ACHN (cell line): Measurements from ENCODE around the gene TM4SF4.

ENCODE experiments used
- DNase-seq: peaks from one replicate; pipeline ENCODE4 v3.0.0-alpha.2; 2015
- in situ Hi-C: cut with HindIII; loops from 2 replicates; pipeline ENCODE4 v1.10.0; 2017; ENCODE audit warnings: low sequenced_read_pairs, low pct_ligation_motif_present, low pct_unique_long_range_greater_than_20kb

Gene TM4SF4

DNA sequence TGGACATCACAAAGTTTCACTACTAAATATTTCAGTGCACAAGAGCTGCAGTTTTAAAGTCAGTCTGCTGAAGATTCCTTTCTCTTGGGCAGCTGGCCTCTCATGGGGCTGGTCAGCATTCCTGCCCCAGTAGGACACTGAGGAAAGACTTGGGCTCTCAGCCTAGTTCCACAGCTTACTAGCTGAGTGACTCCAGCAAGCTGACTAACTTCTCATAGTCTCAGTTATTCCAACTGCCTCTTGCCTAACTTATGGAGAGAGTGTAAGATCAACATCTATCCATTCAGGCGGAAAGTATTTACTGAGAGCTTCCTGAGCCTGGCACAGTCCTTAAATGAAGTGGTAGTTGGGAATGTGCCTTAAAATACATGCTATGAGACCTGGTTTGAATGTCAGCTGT is 27.0 kb downstream of the TM4SF4 start:
- in situ Hi-C loops, result loop anchor here (25.0 kb wide), 1 partner anchor 236 kb away; no protein-coding TSS in a partner anchor
- peak; percentile 57 for DNase-seq

DNA sequence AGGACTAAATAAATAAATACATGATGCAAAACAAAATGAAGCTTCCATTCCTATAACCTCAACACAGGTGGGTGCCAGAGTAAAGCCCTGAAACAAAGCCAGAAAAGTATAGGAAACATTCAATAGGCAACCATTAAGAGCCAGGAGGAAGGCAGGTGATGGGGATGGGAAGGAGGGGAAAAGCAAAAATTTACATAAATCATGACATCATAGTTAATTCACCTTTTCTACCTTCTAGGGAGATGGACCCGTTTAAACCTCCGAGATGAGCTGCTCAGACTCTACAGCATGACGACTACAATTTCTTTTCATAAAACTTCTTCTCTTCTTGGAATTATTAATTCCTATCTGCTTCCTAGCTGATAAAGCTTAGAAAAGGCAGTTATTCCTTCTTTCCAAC is 27.9 kb downstream of the TM4SF4 start:
- in situ Hi-C loops, result loop anchor here (25.0 kb wide), 1 partner anchor 235 kb away; no protein-coding TSS in a partner anchor
- DNase-seq, result no peak

DNA sequence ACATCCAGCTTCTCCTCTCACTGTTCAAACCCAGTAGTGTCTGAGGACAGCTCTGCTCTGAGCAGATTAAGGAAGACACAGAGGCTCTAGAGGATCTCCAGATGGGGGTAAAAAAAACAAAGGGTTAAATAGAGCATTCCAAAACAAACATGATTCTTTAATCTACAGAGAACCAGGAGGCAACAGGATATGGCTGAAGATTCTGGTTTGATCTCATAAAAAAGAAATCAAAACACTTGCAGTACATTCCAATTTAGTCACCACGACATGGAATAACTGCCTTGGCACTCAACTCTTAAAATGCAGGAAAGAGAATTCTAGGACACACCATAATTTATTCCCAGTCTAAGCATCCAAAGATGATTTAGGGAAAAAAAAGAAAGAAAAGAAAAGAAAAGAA is 32.0 kb downstream of the TM4SF4 start:
- in situ Hi-C loops, result loop anchor here (25.0 kb wide), 1 partner anchor 231 kb away; no protein-coding TSS in a partner anchor
- no peak for DNase-seq

GRCh38 chr3:149506965-149507364 is 32.5 kb downstream of the TM4SF4 start:
- no peak for DNase-seq
- in situ Hi-C loops, result loop anchor here (25.0 kb wide), 1 partner anchor 230 kb away; no protein-coding TSS in a partner anchor

- in situ Hi-C loops, result loop anchor here (25.0 kb wide), 1 partner anchor 230 kb away; no protein-coding TSS in a partner anchor
- no peak for DNase-seq
These were observed 33.2 kb downstream of the TM4SF4 start for GRCh38 chr3:149507491-149508324.

GRCh38 chr3:149509526-149509925 is 35.0 kb downstream of the TM4SF4 start:
- no peak for DNase-seq
- in situ Hi-C loops, result loop anchor here (25.0 kb wide), 1 partner anchor 228 kb away; no protein-coding TSS in a partner anchor

DNA sequence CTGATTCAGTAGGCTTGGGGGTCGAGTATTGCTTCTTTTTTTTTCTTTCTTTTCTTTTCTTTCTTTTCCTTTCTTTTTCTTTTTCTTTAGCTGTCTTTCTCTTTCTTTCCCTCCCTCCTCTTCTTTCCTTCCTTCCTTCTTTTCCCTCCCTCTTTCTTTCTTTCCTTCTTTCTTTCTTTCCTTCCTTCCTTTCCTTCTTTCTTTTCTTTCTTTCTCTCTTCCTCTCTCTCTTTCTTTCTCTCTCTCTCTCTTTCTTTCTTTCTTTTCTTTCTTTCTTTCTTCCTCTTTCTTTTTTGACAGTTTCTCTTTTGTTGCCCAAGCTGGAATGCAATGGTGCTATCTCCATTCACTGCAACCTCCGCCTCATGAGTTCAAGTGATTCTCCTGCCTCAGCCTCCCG is 36.0 kb downstream of the TM4SF4 start:
- in situ Hi-C loops, result loop anchor here (25.0 kb wide), 1 partner anchor 227 kb away; no protein-coding TSS in a partner anchor
- no peak for DNase-seq

DNA sequence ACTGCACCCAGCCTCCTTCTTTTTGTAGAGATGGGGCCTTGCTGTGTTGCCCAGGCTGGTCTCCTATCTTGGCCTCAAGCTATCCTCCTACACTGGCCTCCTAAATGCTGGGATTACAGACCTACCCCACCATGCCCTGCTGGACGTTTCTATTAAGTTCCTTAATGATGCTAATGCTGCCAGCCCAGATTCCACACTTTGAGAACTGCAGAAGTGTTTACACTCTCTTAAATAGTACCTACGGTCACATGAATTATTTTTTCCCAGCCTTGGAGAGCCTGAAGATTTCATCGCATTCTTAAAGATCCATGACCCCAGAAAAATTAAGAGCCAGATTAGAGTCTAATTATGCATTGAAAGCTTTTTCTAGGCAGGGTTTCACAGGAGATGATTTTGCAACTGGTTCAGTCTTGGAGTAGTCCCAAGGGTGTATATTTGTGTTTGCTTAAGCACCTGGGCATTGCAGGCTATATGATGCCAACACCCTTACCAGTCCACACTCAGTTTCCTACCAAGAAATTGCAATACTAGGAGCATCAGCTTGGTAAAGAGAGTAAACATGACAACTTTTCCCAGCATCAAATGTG is 36.6 kb downstream of the TM4SF4 start:
- no peak for DNase-seq
- in situ Hi-C loops, result loop anchor here (25.0 kb wide), 1 partner anchor 226 kb away; no protein-coding TSS in a partner anchor

DNA sequence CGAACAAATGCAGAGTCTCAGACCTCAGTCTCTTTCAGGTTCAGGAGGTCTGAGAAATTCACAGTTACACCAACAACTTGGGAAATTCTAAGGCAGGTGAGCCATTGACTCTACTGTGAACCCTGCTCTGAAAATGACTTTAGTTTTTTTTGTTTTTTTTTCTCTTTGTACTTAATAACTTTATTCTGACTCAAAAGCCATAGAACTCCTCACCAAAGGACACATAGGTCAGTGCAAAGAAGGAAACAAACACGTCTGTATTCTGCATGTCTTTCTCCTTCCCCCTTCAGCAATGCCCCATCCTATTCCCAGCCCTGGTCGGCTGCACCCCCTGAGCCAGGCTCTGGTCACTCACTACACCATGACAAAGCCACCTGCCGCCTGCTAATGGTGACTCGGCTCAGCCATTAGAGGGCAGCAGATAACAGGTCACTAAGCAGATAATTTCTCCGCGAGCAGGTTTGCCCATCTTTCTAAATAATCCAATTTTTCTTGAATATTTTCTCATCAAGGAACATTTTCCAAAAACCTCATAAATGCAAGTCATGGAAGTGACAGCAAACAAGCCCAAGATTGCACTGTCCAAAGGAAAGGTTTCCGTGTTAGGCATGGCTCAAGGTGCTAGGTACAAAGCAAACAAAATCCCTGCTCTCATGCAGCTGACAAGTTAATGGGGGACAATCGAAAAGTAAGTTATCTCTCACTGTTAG is 37.7 kb downstream of the TM4SF4 start:
- in situ Hi-C loops, result loop anchor here (25.0 kb wide), 1 partner anchor 225 kb away; no protein-coding TSS in a partner anchor
- peak; percentile 66 for DNase-seq

- DNase-seq, result no peak
- in situ Hi-C loops, result loop anchor here (25.0 kb wide), 1 partner anchor 223 kb away; no protein-coding TSS in a partner anchor
These were observed 40.0 kb downstream of the TM4SF4 start for GRCh38 chr3:149514471-149514870.

GRCh38 chr3:149515249-149515648 is 40.8 kb downstream of the TM4SF4 start:
- in situ Hi-C loops, result loop anchor here (25.0 kb wide), 1 partner anchor 222 kb away; no protein-coding TSS in a partner anchor
- no peak for DNase-seq

- DNase-seq, result no peak
- in situ Hi-C loops, result loop anchor here (25.0 kb wide), 1 partner anchor 220 kb away; no protein-coding TSS in a partner anchor
These were observed 42.4 kb downstream of the TM4SF4 start for GRCh38 chr3:149516920-149517319.

GRCh38 chr3:149519912-149520311 is 45.4 kb downstream of the TM4SF4 start:
- no peak for DNase-seq
- in situ Hi-C loops, result loop anchor here (25.0 kb wide), 1 partner anchor 217 kb away; no protein-coding TSS in a partner anchor

DNA sequence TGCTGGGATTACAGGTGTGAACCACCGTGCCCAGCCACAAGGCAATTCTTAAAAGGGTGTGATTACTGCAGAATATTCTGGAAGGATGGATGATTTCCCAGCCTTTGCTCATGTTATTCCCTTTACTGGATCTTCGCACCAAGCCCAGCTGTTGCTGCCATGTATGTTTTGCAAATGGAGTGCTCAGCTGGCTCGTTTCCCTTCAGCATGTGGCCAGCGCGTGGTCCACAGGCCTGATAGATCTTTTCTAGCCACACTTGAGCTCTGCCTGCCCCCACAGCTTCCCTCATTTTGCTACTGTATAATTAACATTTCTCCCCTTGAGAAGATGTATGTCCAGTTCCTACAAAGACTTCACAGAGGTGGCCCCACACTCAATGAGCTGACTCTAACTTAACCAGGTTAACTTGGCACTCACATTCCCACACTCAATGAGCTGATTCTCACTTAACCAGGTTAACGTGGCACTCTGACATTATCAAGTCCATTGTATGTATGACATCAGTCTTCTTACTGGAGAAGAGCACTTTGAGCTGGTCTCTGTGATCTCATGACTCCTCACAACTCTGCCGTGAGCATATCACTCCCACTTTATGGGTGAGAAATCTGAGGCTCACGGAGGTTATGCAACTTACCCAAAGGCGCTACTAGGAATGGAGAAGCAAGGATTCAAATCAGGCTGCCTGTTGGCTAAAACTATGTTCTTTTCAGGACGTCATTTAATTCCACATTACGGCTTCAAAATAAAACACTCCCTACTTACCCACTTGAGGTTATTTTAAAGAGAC is 49.2 kb downstream of the TM4SF4 start:
- in situ Hi-C loops, result loop anchor here (25.0 kb wide), 1 partner anchor 214 kb away; no protein-coding TSS in a partner anchor
- DNase-seq, result no peak

- in situ Hi-C loops, result no loop called here
These were observed 53.2 kb downstream of the TM4SF4 start for GRCh38 chr3:149527531-149528339.

GRCh38 chr3:149528340-149528650 is 53.8 kb downstream of the TM4SF4 start:
- in situ Hi-C loops, result no loop called here
- no peak for DNase-seq

More at GRCh38 chr3:149527531-149528339, 53.2 kb downstream of the TM4SF4 start:
- DNase-seq, result no peak

DNA sequence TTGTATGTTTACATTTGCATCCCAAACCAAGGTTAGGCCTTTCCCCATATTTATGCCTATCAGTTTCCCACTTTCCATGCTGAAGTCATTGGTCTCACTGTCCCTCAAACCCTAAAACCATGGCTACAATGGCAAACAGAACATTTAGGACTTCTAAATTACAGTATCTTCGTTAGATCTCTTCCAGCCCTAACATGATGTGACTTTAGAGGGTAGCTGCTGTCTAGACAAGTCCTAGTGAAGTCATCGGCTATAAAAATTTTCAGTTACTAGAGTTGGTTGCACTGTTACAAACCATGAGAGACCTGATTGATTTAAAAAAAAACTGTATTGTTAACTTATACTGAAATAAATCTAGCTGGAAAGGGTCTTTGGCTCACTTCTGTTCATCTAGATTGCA is 54.6 kb downstream of the TM4SF4 start:
- in situ Hi-C loops, result no loop called here
- DNase-seq, result no peak
